HepG2 (cell line): Measurements from ENCODE around the gene CTDP1. TPM values are rescaled to one million over a fixed set of nuclear protein-coding genes. Genes with fewer than 3 reads are reported as not detected.

ENCODE experiments used
- ATAC-seq: fragments of 200-7000 bp; cut with Tn5 transposase; 3 replicates; pipeline ENCODE4 v1.9.1; 2020; ENCODE audit warnings: mild to moderate bottlenecking, moderate library complexity
- BruUV-seq: library from RNA; stranded (reverse); fragments of 400-500 nt; replicated peaks from 2 replicates; lab custom pipeline; 2021; lab: Mats Ljungman, UMichigan
- CTCF ChIA-PET: fragments of 300-600 bp; formaldehyde crosslinking; extraction: SDS; loops from one replicate; lab custom pipeline; 2021; ENCODE audit warnings: low total read pairs, inconsistent platforms, low intra/inter-chr PET ratio; lab: Yijun Ruan, JAX
- POLR2A ChIA-PET: fragments of 350-600 bp; sonication (Branson Sonifier 250); formaldehyde crosslinking; loops from one replicate; lab custom pipeline; 2020; ENCODE audit warnings: antibody characterized with exemption, inconsistent platforms; lab: Yijun Ruan, JAX
- DNase-seq: peaks from one replicate; pipeline ENCODE4 v3.0.0-alpha.2; 2015; ENCODE audit warnings: low spot score
- FAIRE-seq: peaks from 3 replicates; lab custom pipeline; 2011; peaks lifted over from hg19 to GRCh38; lab: Jason Lieb, UNC
- H2AFZ ChIP-seq: one replicate; pipeline ENCODE4 v1.6.1; 2011; ENCODE audit warnings: low read length, inconsistent platforms
- H3K27ac ChIP-seq: fragments of 300-600 bp; 3 replicates; pipeline ENCODE4 v1.8.0; 2011; ENCODE audit warnings: mixed run types, mild to moderate bottlenecking, mixed read lengths, low read length, inconsistent platforms; ENCODE audit not compliant: insufficient read depth; ENCODE audit errors: extremely low read length
- H3K27me3 ChIP-seq, 2 experiments: fragments of 200-600 bp in 1 of 2; 2 replicates in 1 of 2; 3 replicates in 1 of 2; pipeline versions ENCODE4 v1.6.0 to v1.8.0; 2011; ENCODE audit warnings: low read length in 2 of 2, mild to moderate bottlenecking in 2 of 2, moderate library complexity in 2 of 2, inconsistent platforms in 1 of 2; ENCODE audit not compliant: insufficient read depth in 2 of 2, control insufficient read depth in 1 of 2
- H3K36me3 ChIP-seq, 2 experiments: fragments of 200-600 bp in 1 of 2; replicated peaks in 1 of 2; 2 replicates in 1 of 2; 3 replicates in 1 of 2; pipeline versions ENCODE4 v1.5.1 to v1.8.0; 2011; ENCODE audit warnings: low read length in 2 of 2, inconsistent platforms in 1 of 2; ENCODE audit not compliant: insufficient read depth in 2 of 2, control insufficient read depth in 1 of 2
- H3K4me1 ChIP-seq: 2 replicates; pipeline ENCODE4 v1.5.1; 2012; ENCODE audit warnings: low read length, inconsistent platforms; ENCODE audit not compliant: insufficient read depth
- H3K4me2 ChIP-seq: 2 replicates; pipeline ENCODE4 v1.6.0; 2011; ENCODE audit warnings: low read depth, low read length, inconsistent platforms
- H3K4me3 ChIP-seq, 3 experiments: fragments of 200-600 bp in 1 of 3; sonication (generic), shearing (Covaris generic) in 1 of 3; replicated peaks in 1 of 3; 2 replicates each; pipeline ENCODE4 v1.5.1; 2011 to 2016; ENCODE audit warnings: low read length in 3 of 3, inconsistent platforms in 2 of 3, low read depth in 2 of 3, mild to moderate bottlenecking in 2 of 3, control low read depth in 1 of 3, mixed read lengths in 1 of 3; ENCODE audit not compliant: insufficient read depth in 1 of 3
- H3K79me2 ChIP-seq: one replicate; pipeline ENCODE4 v1.6.1; 2011; ENCODE audit warnings: low read length, inconsistent platforms; ENCODE audit not compliant: insufficient read depth
- H3K9ac ChIP-seq: 2 replicates; pipeline ENCODE4 v1.6.0; 2011; ENCODE audit warnings: mild to moderate bottlenecking, low read depth, low read length, inconsistent platforms; ENCODE audit not compliant: insufficient read depth
- H3K9me3 ChIP-seq: 2 replicates; pipeline ENCODE4 v1.5.1; 2012; ENCODE audit warnings: mild to moderate bottlenecking, low read length
- H4K20me1 ChIP-seq: 2 replicates; pipeline ENCODE4 v1.6.0; 2011; ENCODE audit warnings: inconsistent platforms, mild to moderate bottlenecking, low read length, moderate library complexity; ENCODE audit not compliant: insufficient read depth
- FOXJ3 ChIP-seq: sonication (generic); formaldehyde crosslinking; IDR thresholded peaks from 2 replicates; pipeline ENCODE4 v1.4.0; 2020; ENCODE audit warnings: missing genetic modification reagents, mild to moderate bottlenecking, borderline replicate concordance
- HNRNPLL ChIP-seq: fragments of 200-400 bp; formaldehyde crosslinking; IDR thresholded peaks from 2 replicates; pipeline ENCODE4 v1.6.1; 2017; ENCODE audit warnings: mild to moderate bottlenecking, low read depth, low read length; ENCODE audit not compliant: poor library complexity, severe bottlenecking
- KDM5A ChIP-seq: fragments of 200-600 bp; sonication (generic); IDR thresholded peaks from 2 replicates; pipeline ENCODE4 v1.7.0; 2018; ENCODE audit warnings: antibody characterized with exemption, mild to moderate bottlenecking, low read length, borderline replicate concordance
- MAFK ChIP-seq, 2 experiments: IDR thresholded peaks in 1 of 2; conservative IDR thresholded peaks in 1 of 2; 2 replicates each; pipeline ENCODE4 v1.6.1; 2011; ENCODE audit warnings: improper control_type of control experiment in 2 of 2, low read length in 2 of 2
- MAZ ChIP-seq, 2 experiments: sonication (generic) in 1 of 2; formaldehyde crosslinking in 1 of 2; IDR thresholded peaks; 2 replicates each; pipeline versions ENCODE4 v1.5.0 to v1.6.1; 2012 to 2020; ENCODE audit warnings: low read depth in 2 of 2, mild to moderate bottlenecking in 2 of 2, borderline replicate concordance in 1 of 2, improper control_type of control experiment in 1 of 2, low read length in 1 of 2, missing genetic modification reagents in 1 of 2, moderate library complexity in 1 of 2
- MED13 ChIP-seq: sonication (generic); formaldehyde crosslinking; IDR thresholded peaks from 2 replicates; pipeline ENCODE4 v1.5.0; 2020; ENCODE audit warnings: missing genetic modification reagents
- NR2F2 ChIP-seq: IDR thresholded peaks from 2 replicates; pipeline ENCODE4 v1.6.1; 2012; ENCODE audit warnings: low read depth, inconsistent platforms, borderline replicate concordance
- NR2F6 ChIP-seq, 2 experiments: IDR thresholded peaks; 2 replicates each; pipeline ENCODE4 v1.6.1; 2016; ENCODE audit warnings: antibody characterized with exemption in 1 of 2, mild to moderate bottlenecking in 1 of 2
- POLR2G ChIP-seq: fragments of 200-400 bp; formaldehyde crosslinking; IDR thresholded peaks from 2 replicates; pipeline ENCODE4 v1.6.1; 2018; ENCODE audit warnings: mild to moderate bottlenecking, low read depth, low read length, moderate library complexity
- SKIL ChIP-seq: sonication (generic); formaldehyde crosslinking; IDR thresholded peaks from 2 replicates; pipeline ENCODE4 v1.8.0; 2022; ENCODE audit warnings: missing genetic modification reagents, mild to moderate bottlenecking, moderate library complexity, borderline replicate concordance
- TARDBP ChIP-seq: sonication (generic); formaldehyde crosslinking; IDR thresholded peaks from 2 replicates; pipeline ENCODE4 v1.8.0; 2022; ENCODE audit warnings: mild to moderate bottlenecking, missing genetic modification reagents
- ZSCAN21 ChIP-seq: sonication (generic); formaldehyde crosslinking; IDR thresholded peaks from 2 replicates; pipeline ENCODE4 v1.8.0; 2022; ENCODE audit warnings: mild to moderate bottlenecking, missing genetic modification reagents, moderate library complexity, borderline replicate concordance
- WGBS: methylation state at CpG from one replicate; pipeline ENCODE4 v1.1.6; 2017; ENCODE audit warnings: low lambda C conversion rate; 5-methylcytosine and 5-hydroxymethylcytosine counted together
- in situ Hi-C: cut with HindIII; loops from 2 replicates; pipeline ENCODE4 v1.10.0; 2017; ENCODE audit warnings: low pct_unique_long_range_greater_than_20kb; ENCODE audit not compliant: extremely low pct_ligation_motif_present
- intact Hi-C: fragments of 100-400 bp; cut with micrococcal nuclease; formaldehyde crosslinking; loops from one replicate; pipeline ENCODE4 v1.10.0; 2022; ENCODE audit not compliant: unreplicated experiment
- polyA plus RNA-seq, 8 experiments: library from polyadenylated mRNA; depleted of rRNA in 3 of 8; stranded (reverse) in 7 of 8; unstranded in 1 of 8; fragments of >200 nt; fragmentation: Illumina TruSeq in 4 of 8; extraction: Trizol in 4 of 8; gene quantifications; 2 replicates each; pipeline versions ENCODE4 v1.2.1 to v1.2.3, GENCODE V29; 2011 to 2016; ENCODE audit warnings: low read depth in 4 of 8, missing spikeins in 1 of 8, mixed read lengths in 1 of 8; ENCODE audit not compliant: insufficient read depth in 1 of 8
- total RNA-seq, 5 experiments: library from RNA; depleted of rRNA; stranded (reverse); fragments of >200 nt; fragmentation: Illumina TruSeq; extraction: Trizol; gene quantifications; 2 replicates each; pipeline ENCODE4 v1.2.3, GENCODE V29; 2016; ENCODE audit warnings: low read depth in 1 of 5
- TF ChIP-seq, protein P1 (sequence below): sonication (generic); formaldehyde crosslinking; IDR thresholded peaks from 2 replicates; pipeline ENCODE4 v1.8.1; 2023; ENCODE audit warnings: missing genetic modification reagents, mild to moderate bottlenecking, borderline replicate concordance

CTDP1 gene
- total and polyA plus RNA-seq, 2 of the 13 experiments (the other 11 are each of a cell fraction or from before 2014, with no cell fraction given) = 6.9 to 11.0 TPM

- intact Hi-C loops = no loop called here
- Histone ChIP-seq H3K9ac (no peak overlapping the region), H3K4me3 (no peak overlapping the region), H3K79me2 (no peaks in the 10 kb centered on the region), H4K20me1 (no peaks in the 10 kb centered on the region), H2AFZ (no peak overlapping the region), H3K27ac (no peak overlapping the region), H3K36me3 (peaks cover 4 to 54% of the 10 kb centered on the region in 2 experiments), H3K4me1 (no peaks in the 10 kb centered on the region), H3K27me3 (no peaks in the 10 kb centered on the region), H3K9me3 (no peaks in the 10 kb centered on the region), H3K4me2 (no peak overlapping the region)
- FAIRE-seq (no peak), ATAC-seq (no peak), DNase-seq (no peak)
- ChIA-PET CTCF (no interaction called here), POLR2A (no interaction called here)
- in situ Hi-C loops = no loop called here
- TF ChIP-seq MAZ (IDR thresholded peaks at IDR 0.05; ENCODE audit: borderline replicate concordance, low read depth, low read length) = no peak
- no peak for TF ChIP-seq MAZ (CRISPR knock-in tag; IDR thresholded peaks at IDR 0.05; ENCODE audit: low read depth)
- TF ChIP-seq TARDBP (CRISPR knock-in tag) = no peak
- TF ChIP-seq ZSCAN21 (CRISPR knock-in tag) = no peak
- TF ChIP-seq MAFK (conservative IDR thresholded peaks at IDR 0.05 in 1 of 2, IDR thresholded peaks at IDR 0.05 in 1 of 2; ENCODE audit: low read length in 2 of 2) = no peak
- BruUV-seq = no TSS peak
- WGBS = 95% methylated on average over 16 of the region's 20 CpGs
Observed at GRCh38 chr18:79726721-79727120, 47.1 kb downstream of the CTDP1 start.

DNA sequence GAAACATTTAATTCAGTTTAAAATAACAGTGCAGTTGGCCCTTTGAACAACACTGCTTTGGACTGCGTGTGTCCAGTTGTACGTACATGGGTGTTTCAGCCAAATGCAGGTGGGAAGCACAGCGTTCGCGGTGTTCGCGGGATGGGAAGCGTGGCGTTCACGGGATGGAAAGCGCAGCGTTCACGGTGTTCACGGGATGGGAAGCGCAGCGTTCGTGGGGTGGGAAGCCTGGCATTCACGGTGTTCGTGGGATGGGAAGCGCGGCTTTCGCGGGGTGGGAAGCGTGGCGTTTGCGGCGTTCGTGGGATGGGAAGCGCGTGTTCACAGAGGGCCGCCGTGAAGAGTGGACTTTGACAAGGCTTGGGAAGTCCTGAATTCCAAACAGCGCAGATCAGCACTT lies 47.6 kb downstream of the CTDP1 start:
- Histone ChIP-seq H3K4me2 (no peak overlapping the region), H3K9ac (no peak overlapping the region), H3K79me2 (no peaks in the 10 kb centered on the region), H3K4me3 (no peak overlapping the region), H2AFZ (no peak overlapping the region), H4K20me1 (no peaks in the 10 kb centered on the region), H3K27ac (no peak overlapping the region), H3K27me3 (no peaks in the 10 kb centered on the region), H3K9me3 (no peaks in the 10 kb centered on the region), H3K36me3 (peaks cover 9 to 59% of the 10 kb centered on the region in 2 experiments), H3K4me1 (no peaks in the 10 kb centered on the region)
- BruUV-seq = no TSS peak
- CTCF ChIA-PET = no interaction called here
- TF ChIP-seq, protein P1, sequence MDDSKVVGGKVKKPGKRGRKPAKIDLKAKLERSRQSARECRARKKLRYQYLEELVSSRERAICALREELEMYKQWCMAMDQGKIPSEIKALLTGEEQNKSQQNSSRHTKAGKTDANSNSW (CRISPR knock-in tag) = no peak
- TF ChIP-seq SKIL (CRISPR knock-in tag) (no peak), FOXJ3 (CRISPR knock-in tag) (no peak), MED13 (CRISPR knock-in tag) (no peak), HNRNPLL (no peak), KDM5A (no peak), NR2F6 (IDR thresholded peaks at IDR 0.05) (no peak), NR2F6 (CRISPR knock-in tag; IDR thresholded peaks at IDR 0.05) (no peak), NR2F2 (no peak), POLR2G (no peak)
- DNase-seq (no peak), FAIRE-seq (no peak), ATAC-seq (no peak)
- intact Hi-C loops (no loop called here), in situ Hi-C loops (no loop called here)
- WGBS = 95% methylated on average over 33 of the region's 33 CpGs
- POLR2A ChIA-PET = no interaction called here
